ENCODE results near the gene ETV1.

Gene ETV1

DNA sequence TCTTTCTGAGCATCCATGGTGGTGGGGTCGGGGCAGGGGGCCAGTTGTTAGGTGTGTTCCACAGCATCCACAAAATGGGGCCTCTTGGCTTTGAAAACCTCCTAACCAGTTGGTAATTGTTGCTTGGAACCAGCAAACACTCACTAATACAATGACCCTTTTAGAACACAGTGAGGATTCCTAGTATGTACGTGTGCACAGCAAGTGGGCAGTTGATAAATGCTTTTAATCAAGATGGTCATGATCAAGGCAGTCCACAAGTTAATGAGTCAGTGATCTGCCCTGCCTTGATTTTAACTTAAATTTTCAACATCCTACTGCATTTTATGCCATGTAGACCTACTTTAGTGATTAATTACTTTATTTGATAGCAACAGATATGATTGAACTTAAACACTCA is 103.1 kb downstream of the ETV1 start:
- no peak overlapping the region for H3K9ac ChIP-seq (ENCODE audit: low read depth in 1 of 2, low read length in 2 of 2)
- no peaks in the 10 kb centered on the region for H3K9me3 ChIP-seq (ENCODE audit: control insufficient read depth in 1 of 2, low read length in 2 of 2)

DNA sequence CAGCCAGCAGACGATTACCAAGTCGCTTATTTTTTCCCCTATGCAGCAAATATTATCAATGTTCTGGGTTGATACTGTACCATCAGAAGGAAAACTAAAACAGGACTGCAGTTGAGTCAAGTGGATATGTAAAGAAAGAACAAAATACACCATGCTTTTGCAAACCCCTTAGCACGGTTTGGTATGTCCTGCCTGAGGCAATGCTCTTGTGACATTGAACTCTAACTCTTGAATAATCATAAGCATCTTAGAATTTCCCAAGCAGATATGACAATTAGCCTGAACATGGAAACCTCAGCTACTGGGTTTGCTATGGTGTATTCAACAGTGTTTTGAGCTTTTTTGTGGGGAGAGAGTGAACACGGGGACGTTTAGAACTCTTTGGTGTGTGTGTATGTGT is 107.4 kb downstream of the ETV1 start:
- H3K27me3 ChIP-seq (ENCODE audit: control insufficient read depth in 1 of 2, insufficient read depth in 2 of 2, low read length in 2 of 2): no peaks in the 10 kb centered on the region
- no peak overlapping the region for H3K4me3 ChIP-seq (ENCODE audit: low read depth in 1 of 2, low read length in 2 of 2)
- no peaks in the 10 kb centered on the region for H3K4me1 ChIP-seq (ENCODE audit: control insufficient read depth in 1 of 2, insufficient read depth in 2 of 2, low read length in 2 of 2)
- no peaks in the 10 kb centered on the region for H3K9me3 ChIP-seq (ENCODE audit: control insufficient read depth in 1 of 2, low read length in 2 of 2)
- no peak overlapping the region for H3K9ac ChIP-seq (ENCODE audit: low read depth in 1 of 2, low read length in 2 of 2)
- H3K27ac ChIP-seq (ENCODE audit: low read depth, low read length): no peak overlapping the region
- H3K36me3 ChIP-seq (ENCODE audit: control insufficient read depth in 1 of 2, insufficient read depth in 2 of 2, low read length in 2 of 2): no peaks in the 10 kb centered on the region

More for the DNA sequence above, 103.1 kb downstream of the ETV1 start:
- Histone ChIP-seq H3K27me3 (ENCODE audit: control insufficient read depth in 1 of 2, insufficient read depth in 2 of 2, low read length in 2 of 2) (no peaks in the 10 kb centered on the region), H3K27ac (ENCODE audit: low read depth, low read length) (no peak overlapping the region), H3K4me1 (ENCODE audit: control insufficient read depth in 1 of 2, insufficient read depth in 2 of 2, low read length in 2 of 2) (no peaks in the 10 kb centered on the region), H3K4me3 (ENCODE audit: low read depth in 1 of 2, low read length in 2 of 2) (no peak overlapping the region), H3K36me3 (ENCODE audit: control insufficient read depth in 1 of 2, insufficient read depth in 2 of 2, low read length in 2 of 2) (no peaks in the 10 kb centered on the region)

DNA sequence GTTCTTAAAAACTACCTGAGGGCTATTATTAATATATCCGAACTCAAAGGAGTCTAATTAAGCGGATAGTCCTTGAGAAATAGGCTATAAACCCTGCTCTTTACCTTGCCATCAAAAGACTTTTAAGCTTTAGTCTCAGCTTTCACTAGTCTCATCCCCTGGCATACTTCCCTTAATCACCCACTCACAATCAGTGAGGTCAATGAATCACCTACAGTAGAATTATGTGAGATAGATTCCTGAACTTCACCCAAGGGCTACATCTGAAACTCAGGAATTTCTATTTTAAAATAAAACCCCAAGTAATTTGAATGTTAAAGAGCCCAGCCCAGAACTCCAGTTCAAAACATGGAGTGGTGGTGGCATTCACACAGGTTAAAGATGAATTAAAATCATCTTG is 108.7 kb downstream of the ETV1 start:
- Histone ChIP-seq H3K27me3 (ENCODE audit: control insufficient read depth in 1 of 2, insufficient read depth in 2 of 2, low read length in 2 of 2) (no peaks in the 10 kb centered on the region), H3K4me1 (ENCODE audit: control insufficient read depth in 1 of 2, insufficient read depth in 2 of 2, low read length in 2 of 2) (no peaks in the 10 kb centered on the region), H3K9ac (ENCODE audit: low read depth in 1 of 2, low read length in 2 of 2) (no peak overlapping the region), H3K36me3 (ENCODE audit: control insufficient read depth in 1 of 2, insufficient read depth in 2 of 2, low read length in 2 of 2) (no peaks in the 10 kb centered on the region), H3K9me3 (ENCODE audit: control insufficient read depth in 1 of 2, low read length in 2 of 2) (no peaks in the 10 kb centered on the region), H3K27ac (ENCODE audit: low read depth, low read length) (no peak overlapping the region), H3K4me3 (ENCODE audit: low read depth in 1 of 2, low read length in 2 of 2) (no peak overlapping the region)

DNA sequence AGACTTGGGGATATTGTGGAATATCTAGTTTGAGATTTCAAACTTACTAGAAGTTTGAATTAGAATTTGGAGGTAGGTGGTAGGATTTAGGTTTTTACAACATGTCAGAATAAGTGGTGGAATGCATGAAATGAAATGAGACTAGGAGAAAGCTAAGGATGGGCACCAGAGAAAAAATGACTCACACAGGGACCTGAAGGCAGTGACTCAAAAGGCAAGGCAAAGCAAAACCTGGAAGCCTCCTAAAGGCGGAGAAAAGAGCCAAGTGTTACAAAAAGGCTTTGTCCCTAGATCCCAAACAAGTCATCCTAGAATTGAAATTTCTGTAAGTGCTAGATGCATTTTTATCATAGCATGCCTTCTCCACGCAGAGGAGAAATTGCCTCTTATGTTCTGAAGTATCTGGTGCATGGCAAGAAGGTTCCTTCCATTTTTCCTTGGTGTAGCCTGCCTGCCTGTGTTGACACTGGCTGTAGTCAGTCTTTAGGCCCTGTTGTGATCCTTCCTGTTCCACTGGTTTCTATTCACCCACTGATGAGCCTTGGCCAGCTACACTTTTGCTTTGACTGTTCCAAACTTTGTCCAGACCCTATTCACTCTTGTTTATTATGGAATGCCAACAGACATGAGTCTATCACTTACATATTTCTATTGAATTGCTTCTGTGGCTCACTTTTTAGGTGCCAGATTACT is 109.3 kb downstream of the ETV1 start:
- no peaks in the 10 kb centered on the region for H3K9me3 ChIP-seq (ENCODE audit: control insufficient read depth in 1 of 2, low read length in 2 of 2)
- no peak overlapping the region for H3K27ac ChIP-seq (ENCODE audit: low read depth, low read length)
- no peaks in the 10 kb centered on the region for H3K36me3 ChIP-seq (ENCODE audit: control insufficient read depth in 1 of 2, insufficient read depth in 2 of 2, low read length in 2 of 2)
- H3K9ac ChIP-seq (ENCODE audit: low read depth in 1 of 2, low read length in 2 of 2): no peak overlapping the region
- H3K4me1 ChIP-seq (ENCODE audit: control insufficient read depth in 1 of 2, insufficient read depth in 2 of 2, low read length in 2 of 2): no peaks in the 10 kb centered on the region
- no peak overlapping the region for H3K4me3 ChIP-seq (ENCODE audit: low read depth in 1 of 2, low read length in 2 of 2)
- no peaks in the 10 kb centered on the region for H3K27me3 ChIP-seq (ENCODE audit: control insufficient read depth in 1 of 2, insufficient read depth in 2 of 2, low read length in 2 of 2)

DNA sequence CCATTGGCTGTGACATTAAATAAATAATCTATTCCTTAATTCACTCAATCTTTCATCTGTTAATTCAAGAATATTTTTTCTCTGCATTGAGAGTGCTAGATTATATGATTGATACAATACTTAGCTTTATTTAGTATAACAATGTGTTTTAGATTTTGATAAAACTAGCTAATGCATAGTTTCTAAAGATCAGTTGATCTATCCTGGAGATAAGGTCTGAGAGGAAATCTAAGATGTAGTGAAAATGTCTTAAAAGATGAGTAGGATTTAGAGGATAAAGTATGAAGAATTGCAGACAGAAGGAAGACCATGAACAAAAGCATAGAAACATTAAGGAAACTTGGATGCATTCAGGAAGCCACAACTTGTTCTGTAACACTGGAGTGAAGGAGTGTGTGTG is 110.3 kb downstream of the ETV1 start:
- H3K4me3 ChIP-seq (ENCODE audit: low read depth in 1 of 2, low read length in 2 of 2): no peak overlapping the region
- H3K27ac ChIP-seq (ENCODE audit: low read depth, low read length): no peak overlapping the region
- no peak overlapping the region for H3K9ac ChIP-seq (ENCODE audit: low read depth in 1 of 2, low read length in 2 of 2)
- no peaks in the 10 kb centered on the region for H3K36me3 ChIP-seq (ENCODE audit: control insufficient read depth in 1 of 2, insufficient read depth in 2 of 2, low read length in 2 of 2)
- no peaks in the 10 kb centered on the region for H3K4me1 ChIP-seq (ENCODE audit: control insufficient read depth in 1 of 2, insufficient read depth in 2 of 2, low read length in 2 of 2)
- H3K9me3 ChIP-seq (ENCODE audit: control insufficient read depth in 1 of 2, low read length in 2 of 2): no peaks in the 10 kb centered on the region
- H3K27me3 ChIP-seq (ENCODE audit: control insufficient read depth in 1 of 2, insufficient read depth in 2 of 2, low read length in 2 of 2): no peaks in the 10 kb centered on the region

DNA sequence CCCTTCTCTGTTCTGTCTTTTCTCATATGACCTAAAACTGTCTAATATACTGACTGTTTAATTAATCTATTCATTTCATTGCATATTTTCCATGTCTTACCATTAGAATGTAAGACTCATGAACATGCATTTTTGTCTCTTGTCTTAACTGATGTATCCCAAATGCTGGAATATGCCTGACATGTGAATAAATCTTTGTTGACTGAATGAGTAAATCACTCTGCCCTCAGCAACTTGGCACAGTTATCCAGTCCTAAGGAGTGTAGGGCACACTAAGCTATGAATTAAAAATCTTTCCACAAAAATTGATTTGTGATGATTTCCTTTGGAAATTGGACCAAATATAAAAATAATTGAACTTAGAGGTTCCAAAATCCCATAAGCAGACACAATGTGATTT is 111.3 kb downstream of the ETV1 start:
- no peaks in the 10 kb centered on the region for H3K36me3 ChIP-seq (ENCODE audit: control insufficient read depth in 1 of 2, insufficient read depth in 2 of 2, low read length in 2 of 2)
- H3K27ac ChIP-seq (ENCODE audit: low read depth, low read length): no peak overlapping the region
- no peaks in the 10 kb centered on the region for H3K4me1 ChIP-seq (ENCODE audit: control insufficient read depth in 1 of 2, insufficient read depth in 2 of 2, low read length in 2 of 2)
- no peak overlapping the region for H3K4me3 ChIP-seq (ENCODE audit: low read depth in 1 of 2, low read length in 2 of 2)
- H3K27me3 ChIP-seq (ENCODE audit: control insufficient read depth in 1 of 2, insufficient read depth in 2 of 2, low read length in 2 of 2): no peaks in the 10 kb centered on the region
- no peak overlapping the region for H3K9ac ChIP-seq (ENCODE audit: low read depth in 1 of 2, low read length in 2 of 2)
- no peaks in the 10 kb centered on the region for H3K9me3 ChIP-seq (ENCODE audit: control insufficient read depth in 1 of 2, low read length in 2 of 2)

DNA sequence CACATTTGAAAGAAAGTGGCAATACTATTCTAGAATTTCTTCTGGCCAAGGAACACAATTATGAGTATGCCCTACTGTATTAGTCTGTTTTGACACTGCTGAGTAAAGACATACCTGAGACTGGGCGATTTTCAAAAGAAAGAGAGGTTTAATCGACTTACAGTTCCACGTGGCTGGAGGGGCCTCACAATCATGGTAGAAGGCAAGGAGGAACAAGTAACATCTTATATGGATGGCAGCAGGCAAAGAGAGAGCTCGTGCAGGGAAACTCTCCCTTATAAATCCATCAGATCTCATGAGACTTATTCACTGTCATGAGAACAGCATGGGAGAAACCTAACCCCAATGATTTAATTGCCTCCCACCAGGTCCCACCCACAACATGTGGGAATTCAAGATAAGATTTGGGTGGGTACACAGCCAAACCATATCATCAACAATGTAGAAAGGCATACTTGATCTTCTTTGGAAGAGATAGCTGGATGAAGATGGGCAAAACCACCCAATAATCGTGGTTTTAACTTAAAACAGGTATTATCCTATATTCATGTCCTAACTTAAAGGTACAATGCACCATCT is 113.9 kb downstream of the ETV1 start:
- Histone ChIP-seq H3K27ac (ENCODE audit: low read depth, low read length) (no peak overlapping the region), H3K4me1 (ENCODE audit: control insufficient read depth in 1 of 2, insufficient read depth in 2 of 2, low read length in 2 of 2) (no peaks in the 10 kb centered on the region), H3K4me3 (ENCODE audit: low read depth in 1 of 2, low read length in 2 of 2) (no peak overlapping the region), H3K36me3 (ENCODE audit: control insufficient read depth in 1 of 2, insufficient read depth in 2 of 2, low read length in 2 of 2) (no peaks in the 10 kb centered on the region), H3K27me3 (ENCODE audit: control insufficient read depth in 1 of 2, insufficient read depth in 2 of 2, low read length in 2 of 2) (no peaks in the 10 kb centered on the region), H3K9ac (ENCODE audit: low read depth in 1 of 2, low read length in 2 of 2) (no peak overlapping the region), H3K9me3 (ENCODE audit: control insufficient read depth in 1 of 2, low read length in 2 of 2) (no peaks in the 10 kb centered on the region)

DNA sequence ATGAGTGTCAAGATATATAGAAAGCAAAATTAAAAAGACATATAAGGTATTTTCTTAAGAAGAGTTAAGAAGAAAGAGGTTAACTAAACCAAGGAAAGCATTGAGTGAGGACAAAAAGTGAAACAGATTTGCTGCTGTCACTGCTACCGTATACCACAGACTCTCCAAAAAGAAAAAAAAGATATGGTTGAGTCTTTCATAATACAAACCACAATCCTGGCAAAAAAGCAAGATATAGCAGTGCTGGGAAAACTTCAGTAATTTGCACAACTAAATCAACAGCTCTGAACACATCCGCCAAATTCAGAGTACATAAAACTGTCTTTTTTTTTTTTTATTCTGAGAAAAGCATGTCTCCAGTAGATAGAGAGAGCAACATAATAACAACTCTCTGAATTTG is 114.7 kb downstream of the ETV1 start:
- Histone ChIP-seq H3K9me3 (ENCODE audit: control insufficient read depth in 1 of 2, low read length in 2 of 2) (no peaks in the 10 kb centered on the region), H3K4me1 (ENCODE audit: control insufficient read depth in 1 of 2, insufficient read depth in 2 of 2, low read length in 2 of 2) (no peaks in the 10 kb centered on the region), H3K27ac (ENCODE audit: low read depth, low read length) (no peak overlapping the region), H3K9ac (ENCODE audit: low read depth in 1 of 2, low read length in 2 of 2) (no peak overlapping the region), H3K36me3 (ENCODE audit: control insufficient read depth in 1 of 2, insufficient read depth in 2 of 2, low read length in 2 of 2) (no peaks in the 10 kb centered on the region), H3K27me3 (ENCODE audit: control insufficient read depth in 1 of 2, insufficient read depth in 2 of 2, low read length in 2 of 2) (no peaks in the 10 kb centered on the region), H3K4me3 (ENCODE audit: low read depth in 1 of 2, low read length in 2 of 2) (no peak overlapping the region)

DNA sequence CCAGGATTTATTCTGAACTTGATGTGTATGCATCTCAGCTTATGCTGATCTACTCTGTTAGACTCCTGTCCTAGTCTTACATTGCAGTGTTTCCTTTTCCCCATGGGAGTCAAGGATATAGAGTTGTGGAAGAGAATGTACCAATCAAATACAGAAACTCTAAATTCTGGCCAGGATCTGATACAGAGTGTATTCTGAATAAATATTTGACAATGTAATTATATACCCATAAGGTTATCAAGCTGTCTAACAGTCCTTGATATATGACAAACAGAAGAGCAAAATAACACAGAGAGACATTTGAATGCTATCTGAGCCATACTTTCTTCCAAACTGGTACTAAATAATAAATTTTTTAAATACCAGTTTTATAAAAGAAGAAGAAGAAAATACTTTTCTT is 116.8 kb downstream of the ETV1 start:
- no peak overlapping the region for H3K27ac ChIP-seq (ENCODE audit: low read depth, low read length)
- H3K36me3 ChIP-seq (ENCODE audit: control insufficient read depth in 1 of 2, insufficient read depth in 2 of 2, low read length in 2 of 2): no peaks in the 10 kb centered on the region
- H3K4me1 ChIP-seq (ENCODE audit: control insufficient read depth in 1 of 2, insufficient read depth in 2 of 2, low read length in 2 of 2): no peaks in the 10 kb centered on the region
- no peaks in the 10 kb centered on the region for H3K9me3 ChIP-seq (ENCODE audit: control insufficient read depth in 1 of 2, low read length in 2 of 2)
- H3K4me3 ChIP-seq (ENCODE audit: low read depth in 1 of 2, low read length in 2 of 2): no peak overlapping the region
- H3K27me3 ChIP-seq (ENCODE audit: control insufficient read depth in 1 of 2, insufficient read depth in 2 of 2, low read length in 2 of 2): no peaks in the 10 kb centered on the region
- no peak overlapping the region for H3K9ac ChIP-seq (ENCODE audit: low read depth in 1 of 2, low read length in 2 of 2)

DNA sequence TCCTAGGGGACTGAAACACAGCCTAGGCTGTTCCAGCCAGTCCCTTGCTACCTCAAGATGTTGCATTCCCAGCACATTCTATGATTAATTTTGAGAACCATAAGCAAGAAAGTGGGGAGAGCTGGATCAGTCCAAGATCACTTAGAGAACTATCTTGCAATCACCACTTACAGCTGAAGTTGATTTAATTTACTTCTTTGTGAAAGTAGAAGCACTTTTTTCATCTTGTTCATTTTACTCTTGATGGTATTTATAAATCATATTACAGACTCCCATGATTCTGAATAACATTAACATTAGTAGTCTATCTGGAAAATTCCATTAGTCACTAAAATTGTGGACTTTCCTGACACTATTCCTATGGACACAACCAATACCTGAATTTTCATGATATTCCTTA is 118.5 kb downstream of the ETV1 start:
- no peaks in the 10 kb centered on the region for H3K4me1 ChIP-seq (ENCODE audit: control insufficient read depth in 1 of 2, insufficient read depth in 2 of 2, low read length in 2 of 2)
- H3K27ac ChIP-seq (ENCODE audit: low read depth, low read length): no peak overlapping the region
- H3K4me3 ChIP-seq (ENCODE audit: low read depth in 1 of 2, low read length in 2 of 2): no peak overlapping the region
- H3K36me3 ChIP-seq (ENCODE audit: control insufficient read depth in 1 of 2, insufficient read depth in 2 of 2, low read length in 2 of 2): no peaks in the 10 kb centered on the region
- H3K27me3 ChIP-seq (ENCODE audit: control insufficient read depth in 1 of 2, insufficient read depth in 2 of 2, low read length in 2 of 2): no peaks in the 10 kb centered on the region
- no peaks in the 10 kb centered on the region for H3K9me3 ChIP-seq (ENCODE audit: control insufficient read depth in 1 of 2, low read length in 2 of 2)
- no peak overlapping the region for H3K9ac ChIP-seq (ENCODE audit: low read depth in 1 of 2, low read length in 2 of 2)
